RWPE1 (cell line): ENCODE data around the gene VEGFA.

Experiments
- CTCF ChIA-PET: fragments of 350-600 bp; sonication (Branson Sonifier 250); formaldehyde crosslinking; extraction: SDS; loops from one replicate; lab custom pipeline; 2021; lab: Yijun Ruan, JAX
- POLR2A ChIA-PET: fragments of 400-600 bp; formaldehyde crosslinking; extraction: SDS; loops from one replicate; lab custom pipeline; 2020; ENCODE audit warnings: antibody characterized with exemption; ENCODE audit not compliant: low non-redundant PET; lab: Yijun Ruan, JAX
- DNase-seq: peaks from one replicate; pipeline ENCODE4 v3.0.0; 2012; ENCODE audit warnings: low spot score
- H3K27ac ChIP-seq: fragments of 450-650 bp; 2 replicates; pipeline ENCODE4 v1.5.1; 2017
- CTCF ChIP-seq: fragments of 450-650 bp; conservative IDR thresholded peaks from 2 replicates; pipeline ENCODE4 v1.5.1; 2017; ENCODE audit warnings: low read depth, mild to moderate bottlenecking

VEGFA gene

GRCh38 chr6:43785904-43786303 is 15.9 kb downstream of the VEGFA start:
- TF ChIP-seq CTCF, result no peak
- DNase-seq, result no peak
- CTCF ChIA-PET, result interaction anchor here (0.7 to 1.6 kb wide), 3 partner anchors 11 to 224 kb away, joined by 3 to 6 read pairs (median 5); no protein-coding TSS in a partner anchor
- POLR2A ChIA-PET, result no interaction called here
- H3K27ac ChIP-seq, result no peak overlapping the region

GRCh38 chr6:43786664-43787329 is 16.8 kb downstream of the VEGFA start:
- no peak for DNase-seq
- peak overlapping the region; percentile 53 for H3K27ac ChIP-seq
- ChIA-PET CTCF (interaction anchor here (0.6 to 1.6 kb wide), 4 partner anchors 12 to 106 kb away, joined by 3 to 6 read pairs (median 4); no protein-coding TSS in a partner anchor), POLR2A (interaction anchor here (0.6 to 0.7 kb wide), 2 partner anchors 278 to 808 kb away, joined by 3 to 8 read pairs; partner anchors contain the start of gene PEX6)
- no peak for TF ChIP-seq CTCF

GRCh38 chr6:43788301-43788700 is 18.3 kb downstream of the VEGFA start:
- ChIA-PET POLR2A (no interaction called here), CTCF (interaction anchor here (1.9 kb wide), 1 partner anchor 290 kb away, joined by 5 read pairs; no protein-coding TSS in a partner anchor)
- no peak for DNase-seq
- peak overlapping the region; percentile 42 for H3K27ac ChIP-seq
- TF ChIP-seq CTCF, result no peak

- POLR2A ChIA-PET, result no interaction called here
Observed at GRCh38 chr6:43789447-43789846, 19.4 kb downstream of the VEGFA start.

GRCh38 chr6:43790031-43790430 is 20.0 kb downstream of the VEGFA start:
- ChIA-PET CTCF (interaction anchor here (0.6 to 1.9 kb wide), 3 partner anchors 178 to 523 kb away, joined by 4 to 5 read pairs (median 4); partner anchors contain the start of gene AARS2), POLR2A (no interaction called here)
- TF ChIP-seq CTCF, result no peak

More at GRCh38 chr6:43789447-43789846, 19.4 kb downstream of the VEGFA start:
- DNase-seq, result no peak
- H3K27ac ChIP-seq, result no peak overlapping the region
- no peak for TF ChIP-seq CTCF
- CTCF ChIA-PET, result interaction anchor here (0.7 to 1.9 kb wide), 2 partner anchors 122 to 289 kb away, joined by 3 to 5 read pairs; no protein-coding TSS in a partner anchor

GRCh38 chr6:43791745-43792422 is 21.9 kb downstream of the VEGFA start:
- TF ChIP-seq CTCF, result no peak
- CTCF ChIA-PET, result no interaction called here
- POLR2A ChIA-PET, result no interaction called here
- no peak for DNase-seq
- no peak overlapping the region for H3K27ac ChIP-seq

More at GRCh38 chr6:43790031-43790430, 20.0 kb downstream of the VEGFA start:
- no peak for DNase-seq
- H3K27ac ChIP-seq, result no peak overlapping the region
